Vagina (tissue), 2 donors: ENCODE results near the gene SARS1. TPM values are rescaled to one million over a fixed set of nuclear protein-coding genes. Genes with fewer than 3 reads are reported as not detected.
A peak's percentile ranks its signal among the peaks of the same experiment; 100 is the strongest.

Source experiments
- DNase-seq, 2 donors: peaks; one replicate each; pipeline ENCODE4 v3.0.0-alpha.2; 2017; ENCODE audit errors: extremely low spot score in 2 of 2
- H3K27ac ChIP-seq: fragments of 200-600 bp; sonication (generic); one replicate; pipeline ENCODE4 v1.5.1; 2019
- H3K27me3 ChIP-seq: fragments of 200-600 bp; sonication (generic); one replicate; pipeline ENCODE4 v1.5.1; 2019
- H3K36me3 ChIP-seq, 2 donors: fragments of 200-600 bp; sonication (generic); one replicate each; pipeline ENCODE4 v1.5.1; 2017 to 2019
- H3K4me1 ChIP-seq: fragments of 200-600 bp; sonication (generic); one replicate; pipeline ENCODE4 v1.5.1; 2019
- H3K4me3 ChIP-seq, 2 donors: fragments of 200-600 bp; sonication (generic); 1 replicate in 1 of 2; 2 replicates in 1 of 2; pipeline ENCODE4 v1.5.1; 2016 to 2019
- H3K9me3 ChIP-seq: fragments of 200-600 bp; sonication (generic); one replicate; pipeline ENCODE4 v1.5.1; 2019
- CTCF ChIP-seq, 3 experiments: fragments of 450-650 bp in 2 of 3; fragments of 200-600 bp in 1 of 3; sonication (generic) in 1 of 3; IDR thresholded peaks; one replicate each; pipeline ENCODE4 v1.5.1; 2017 to 2019; ENCODE audit warnings: antibody characterized with exemption in 3 of 3, mild to moderate bottlenecking in 2 of 3, moderate library complexity in 2 of 3
- POLR2A ChIP-seq, 2 donors: fragments of 450-650 bp; IDR thresholded peaks; one replicate each; pipeline ENCODE4 v1.6.1; 2017; ENCODE audit warnings: antibody characterized with exemption in 2 of 2, mild to moderate bottlenecking in 2 of 2, moderate library complexity in 2 of 2
- POLR2AphosphoS5 ChIP-seq, 2 donors: sonication (generic); formaldehyde crosslinking; IDR thresholded peaks; one replicate each; pipeline ENCODE4 v1.9.0; 2017; ENCODE audit warnings: antibody characterized with exemption in 2 of 2, mild to moderate bottlenecking in 2 of 2, low read depth in 1 of 2; ENCODE audit not compliant: insufficient read depth in 1 of 2
- intact Hi-C: fragments of 100-400 bp; cut with DNase I; formaldehyde crosslinking; loops from one replicate; pipeline ENCODE4 v1.15.1; 2023
- total RNA-seq: library from RNA; depleted of rRNA; stranded (reverse); fragments of >200 nt; gene quantifications from one replicate; pipeline ENCODE4 v1.2.3, GENCODE V29; 2016

The SARS1 gene
- total RNA-seq, 1 donor from 2014 or later: 135 TPM

DNA sequence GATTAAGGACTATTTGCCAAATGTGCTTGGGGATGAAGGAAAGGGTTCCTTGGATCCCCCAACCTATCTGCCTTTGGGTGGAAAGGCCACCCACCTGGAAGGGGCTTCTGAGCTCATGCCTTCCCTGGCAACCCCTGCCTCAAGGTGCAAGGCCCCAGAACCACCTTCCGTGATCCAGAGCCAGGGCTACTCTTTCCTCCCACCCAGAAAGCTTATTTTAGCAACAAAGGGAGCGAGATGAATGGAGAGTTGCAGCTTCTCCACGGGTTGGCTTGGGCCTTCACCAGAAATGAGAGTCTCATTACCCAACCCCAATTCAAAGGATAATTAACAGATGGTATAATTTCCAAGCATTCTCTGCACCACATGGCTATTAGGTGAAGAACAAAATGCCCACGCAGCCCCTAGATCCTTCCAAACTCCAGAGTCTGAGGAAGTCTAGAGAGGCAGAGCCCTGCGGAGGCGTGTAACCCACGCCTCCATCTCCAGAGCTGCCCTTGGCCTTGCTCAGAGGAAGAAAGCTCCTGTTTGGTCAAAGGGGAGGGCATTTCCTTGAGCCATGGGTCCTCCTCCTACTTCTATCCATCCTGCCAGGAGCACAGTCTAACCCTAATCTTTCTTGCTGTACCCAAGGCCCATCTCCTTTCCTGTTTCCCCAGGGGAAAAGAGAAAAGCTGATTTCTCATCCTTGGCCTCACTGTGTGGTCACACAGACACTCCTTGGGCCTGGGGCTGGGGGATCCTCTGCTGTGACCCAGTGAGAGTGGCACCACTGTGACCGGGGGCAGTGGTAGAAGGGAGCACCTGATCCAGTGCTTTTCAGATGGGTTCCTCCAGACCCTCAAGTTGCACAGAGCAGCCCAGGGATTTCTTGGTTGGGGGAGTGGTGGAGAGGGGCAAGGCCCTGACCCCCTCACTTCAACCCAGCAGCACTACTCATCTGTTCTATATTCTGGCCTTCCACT lies 34.0 kb downstream of the SARS1 start:
- H3K27me3 ChIP-seq: no peaks in the 10 kb centered on the region
- no peak for TF ChIP-seq CTCF (IDR thresholded peaks at IDR 0.05)
- TF ChIP-seq POLR2AphosphoS5 (IDR thresholded peaks at IDR 0.05; ENCODE audit: insufficient read depth in 1 of 2, low read depth in 1 of 2): no peak
- TF ChIP-seq POLR2A (IDR thresholded peaks at IDR 0.05): no peak
- DNase-seq: no peak
- intact Hi-C loops: no loop called here
- H3K4me1 ChIP-seq: peaks cover 14% of the 10 kb centered on the region
- no peaks in the 10 kb centered on the region for H3K9me3 ChIP-seq
- no peak overlapping the region for H3K4me3 ChIP-seq
- no peaks in the 10 kb centered on the region for H3K36me3 ChIP-seq
- no peak overlapping the region for H3K27ac ChIP-seq

DNA sequence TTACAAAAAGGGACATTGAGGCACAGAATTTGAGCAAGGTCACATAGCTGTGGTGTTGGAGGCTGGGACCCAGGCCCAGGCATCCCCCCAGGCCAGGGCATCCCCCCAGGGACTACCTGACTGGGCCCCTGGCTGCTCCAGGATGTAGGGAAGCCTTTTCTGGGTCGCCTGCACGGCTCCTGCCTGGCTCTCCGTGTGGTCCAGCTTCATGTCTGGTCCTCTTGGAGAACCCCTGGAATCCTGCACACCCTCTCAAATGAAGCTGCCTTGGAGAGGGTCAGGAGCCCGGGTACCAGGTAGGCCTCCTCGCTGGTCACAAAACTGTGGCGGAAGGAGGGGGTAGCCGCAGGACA lies 34.7 kb downstream of the SARS1 start:
- TF ChIP-seq POLR2A (IDR thresholded peaks at IDR 0.05) (no peak), POLR2AphosphoS5 (IDR thresholded peaks at IDR 0.05; ENCODE audit: insufficient read depth in 1 of 2, low read depth in 1 of 2) (no peak), CTCF (IDR thresholded peaks at IDR 0.05) (no peak)
- Histone ChIP-seq H3K36me3 (no peaks in the 10 kb centered on the region), H3K4me1 (peaks cover 19% of the 10 kb centered on the region), H3K4me3 (no peak overlapping the region), H3K27me3 (no peaks in the 10 kb centered on the region), H3K9me3 (no peaks in the 10 kb centered on the region), H3K27ac (no peak overlapping the region)
- no peak for DNase-seq
- intact Hi-C loops: no loop called here

DNA sequence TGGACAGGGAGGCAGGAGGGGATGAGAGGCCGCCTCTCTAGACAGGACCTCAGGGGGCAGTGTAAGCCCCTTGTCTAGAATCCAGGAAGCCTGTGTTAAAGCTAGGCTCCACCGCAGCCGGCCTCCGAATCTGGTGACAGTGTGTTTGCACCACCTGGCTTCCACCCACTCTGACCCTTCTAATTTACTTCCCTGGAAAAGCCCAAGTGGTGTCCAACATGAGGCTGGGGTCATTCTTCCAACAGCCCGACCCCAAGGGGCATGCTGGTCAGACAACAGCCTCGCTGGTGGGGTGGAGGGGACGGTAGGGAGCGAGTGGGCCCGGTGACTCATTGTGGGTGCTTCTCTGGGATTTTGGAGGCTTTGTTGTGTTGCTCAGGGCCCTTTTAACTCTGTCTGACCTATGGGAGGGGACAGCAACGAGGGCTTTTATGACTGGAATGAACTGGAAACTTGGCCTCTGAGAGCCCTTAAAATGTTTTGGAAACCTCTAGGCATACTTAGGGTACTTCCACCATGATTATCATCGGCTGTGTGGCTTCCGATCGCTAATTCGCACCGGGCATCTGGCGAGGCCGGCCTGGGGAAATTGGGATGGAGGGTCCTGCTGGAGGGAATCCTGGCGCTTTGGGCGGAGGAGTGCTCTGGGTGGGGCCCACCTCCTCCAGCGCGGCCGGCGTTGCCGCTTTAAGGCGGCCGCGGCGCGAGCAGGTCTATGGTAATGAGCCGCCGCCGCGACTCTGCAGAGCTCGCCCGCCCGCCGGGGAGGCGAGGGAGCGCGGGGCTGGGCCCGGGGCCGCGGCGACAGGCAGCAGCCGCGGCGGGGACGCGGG lies 35.3 kb downstream of the SARS1 start, which contains the start of gene CELSR2:
Gene CELSR2, plus strand, starts transcription at position 743 of the 833 bp plus-strand sequence. CDS start 541 bp downstream, outside the sequence.
- DNase-seq: no peak

GRCh38 chr1:109249654-109250401 lies 36.1 kb downstream of the SARS1 start:
- H3K27me3 ChIP-seq: no peaks in the 10 kb centered on the region
- intact Hi-C loops: no loop called here
- H3K36me3 ChIP-seq: no peaks in the 10 kb centered on the region
- H3K4me1 ChIP-seq: peaks cover 33% of the 10 kb centered on the region
- TF ChIP-seq POLR2AphosphoS5 (IDR thresholded peaks at IDR 0.05; ENCODE audit: insufficient read depth in 1 of 2, low read depth in 1 of 2) (no peak), POLR2A (IDR thresholded peaks at IDR 0.05) (no peak), CTCF (IDR thresholded peaks at IDR 0.05) (no peak)
- no peak for DNase-seq
- H3K9me3 ChIP-seq: no peaks in the 10 kb centered on the region
- peak overlapping the region; percentile 50 for H3K27ac ChIP-seq
- peak overlapping the region; percentile 56 to 84 for H3K4me3 ChIP-seq

More for the DNA sequence above, 35.3 kb downstream of the SARS1 start, which contains the start of gene CELSR2:
- peak within 1 kb of the TSS; percentile 50 for H3K27ac ChIP-seq
- no peaks in the 10 kb centered on the region for H3K27me3 ChIP-seq
- H3K4me1 ChIP-seq: peaks cover 25% of the 10 kb centered on the region
- H3K9me3 ChIP-seq: no peaks in the 10 kb centered on the region
- no peak for TF ChIP-seq POLR2A (IDR thresholded peaks at IDR 0.05)
- TF ChIP-seq CTCF (IDR thresholded peaks at IDR 0.05): no peak
- peak in 1 of 2 donors; percentile 15 for TF ChIP-seq POLR2AphosphoS5 (IDR thresholded peaks at IDR 0.05; ENCODE audit: insufficient read depth in 1 of 2, low read depth in 1 of 2)
- no peaks in the 10 kb centered on the region for H3K36me3 ChIP-seq
- intact Hi-C loops: no loop called here
- H3K4me3 ChIP-seq: peak within 1 kb of the TSS; percentile 56 to 84
